Measurements from ENCODE around the gene MAP2K4.

Gene MAP2K4

GRCh38 chr17:12067485-12067884 is 46.8 kb downstream of the MAP2K4 start:
- no peak overlapping the region for H3K27ac ChIP-seq (ENCODE audit: extremely low read depth, low read depth, low read length)
- H3K4me1 ChIP-seq (ENCODE audit: control insufficient read depth, insufficient read depth, low read length), result peaks cover 29% of the 10 kb centered on the region; the same call in 1 of the 2 replicates
- no peaks in the 10 kb centered on the region for H3K9me3 ChIP-seq (ENCODE audit: control insufficient read depth, insufficient read depth, low read depth, low read length)
- H3K36me3 ChIP-seq (ENCODE audit: control insufficient read depth in 2 of 2, insufficient read depth in 1 of 2, low read length in 2 of 2), result peaks cover 10 to 14% of the 10 kb centered on the region in 2 experiments
- ChIA-PET CTCF (no interaction called here), POLR2A (no interaction called here)
- no peak for TF ChIP-seq ZNF571 (tag by site-specific recombination; IDR thresholded peaks at IDR 0.05)
- peak; percentile 52; the same call in 1 of the 2 replicates for TF ChIP-seq MZF1 (tag by site-specific recombination; IDR thresholded peaks at IDR 0.05; ENCODE audit: borderline replicate concordance)
- no peak overlapping the region for H3K4me3 ChIP-seq (ENCODE audit: low read depth, low read length)

GRCh38 chr17:12068946-12069345 is 48.3 kb downstream of the MAP2K4 start:
- peaks cover 29% of the 10 kb centered on the region; the same call in 1 of the 2 replicates for H3K4me1 ChIP-seq (ENCODE audit: control insufficient read depth, insufficient read depth, low read length)
- ChIA-PET CTCF (no interaction called here), POLR2A (no interaction called here)
- H3K9me3 ChIP-seq (ENCODE audit: control insufficient read depth, insufficient read depth, low read depth, low read length), result no peaks in the 10 kb centered on the region
- no peak for TF ChIP-seq ZNF175 (tag by site-specific recombination; IDR thresholded peaks at IDR 0.05)
- no peak for TF ChIP-seq ZNF398 (tag by site-specific recombination; IDR thresholded peaks at IDR 0.05)
- TF ChIP-seq ZSCAN30 (tag by site-specific recombination; IDR thresholded peaks at IDR 0.05), result no peak
- no peak for TF ChIP-seq ZNF138 (tag by site-specific recombination; IDR thresholded peaks at IDR 0.05; ENCODE audit: borderline replicate concordance)
- TF ChIP-seq ZNF19 (tag by site-specific recombination; IDR thresholded peaks at IDR 0.05; ENCODE audit: low read depth), result no peak
- no peak for TF ChIP-seq ZBTB8A (tag by site-specific recombination; IDR thresholded peaks at IDR 0.05)
- no peak for TF ChIP-seq ZNF155 (tag by site-specific recombination; IDR thresholded peaks at IDR 0.05)
- TF ChIP-seq ZNF121 (tag by site-specific recombination; IDR thresholded peaks at IDR 0.05), result no peak
- TF ChIP-seq ZFP69B (tag by site-specific recombination; IDR thresholded peaks at IDR 0.05), result no peak
- no peak for TF ChIP-seq ZNF341 (tag by site-specific recombination; IDR thresholded peaks at IDR 0.05; ENCODE audit: low read depth)
- TF ChIP-seq HOXD13 (CRISPR knock-in tag; IDR thresholded peaks at IDR 0.05; ENCODE audit: borderline replicate concordance), result no peak
- no peak for TF ChIP-seq ZNF514 (tag by site-specific recombination; IDR thresholded peaks at IDR 0.05)
- no peak for TF ChIP-seq ZNF510 (tag by site-specific recombination; IDR thresholded peaks at IDR 0.05; ENCODE audit: insufficient replicate concordance)
- TF ChIP-seq ZNF132 (tag by site-specific recombination; IDR thresholded peaks at IDR 0.05; ENCODE audit: borderline replicate concordance), result no peak
- no peak for TF ChIP-seq ZNF843 (tag by site-specific recombination; IDR thresholded peaks at IDR 0.05)
- TF ChIP-seq ZBTB26 (tag by site-specific recombination; optimal IDR thresholded peaks at IDR 0.05), result no peak
- no peak overlapping the region for H3K27ac ChIP-seq (ENCODE audit: extremely low read depth, low read depth, low read length)
- no peak overlapping the region for H3K4me3 ChIP-seq (ENCODE audit: low read depth, low read length)
- peaks cover 10 to 17% of the 10 kb centered on the region in 2 experiments; a peak in 2 of 3 replicates for H3K36me3 ChIP-seq (ENCODE audit: control insufficient read depth in 2 of 2, insufficient read depth in 1 of 2, low read length in 2 of 2)

GRCh38 chr17:12070561-12070960 is 49.9 kb downstream of the MAP2K4 start:
- Histone ChIP-seq H3K4me1 (ENCODE audit: control insufficient read depth, insufficient read depth, low read length) (peaks cover 29% of the 10 kb centered on the region; the same call in 1 of the 2 replicates), H3K4me3 (ENCODE audit: low read depth, low read length) (no peak overlapping the region), H3K27ac (ENCODE audit: extremely low read depth, low read depth, low read length) (no peak overlapping the region), H3K36me3 (ENCODE audit: control insufficient read depth in 2 of 2, insufficient read depth in 1 of 2, low read length in 2 of 2) (peaks cover 0 to 19% of the 10 kb centered on the region in 2 experiments; a peak in 2 of 3 replicates), H3K9me3 (ENCODE audit: control insufficient read depth, insufficient read depth, low read depth, low read length) (no peaks in the 10 kb centered on the region)
- no peak for TF ChIP-seq TRIM28 (IDR thresholded peaks at IDR 0.05; ENCODE audit: borderline replicate concordance, low read length)
- TF ChIP-seq KLF1 (tag by site-specific recombination; IDR thresholded peaks at IDR 0.05), result 0 out of 2 replicates have a peak, but pooled peaks have one; percentile 10
- TF ChIP-seq KLF9 (tag by site-specific recombination; IDR thresholded peaks at IDR 0.05; ENCODE audit: low read depth), result 0 out of 2 replicates have a peak, but pooled peaks have one; percentile 22
- no peak for TF ChIP-seq ZNF837 (tag by site-specific recombination; IDR thresholded peaks at IDR 0.05)
- POLR2A ChIA-PET, result interaction anchor here (1.7 kb wide), 1 partner anchor 73 kb away, joined by 3 read pairs; the partner anchor contains the start of gene ZNF18
- CTCF ChIA-PET, result no interaction called here
